Mucosa of descending colon (tissue), 3 donors: ENCODE measurements around the gene RTCA. TPM values are rescaled to one million over a fixed set of nuclear protein-coding genes. Genes with fewer than 3 reads are reported as not detected.

Source experiments
- ATAC-seq: fragments of 200-7000 bp; cut with Tn5 transposase; one replicate; pipeline ENCODE4 v1.9.1; 2020; ENCODE audit warnings: mild to moderate bottlenecking, moderate library complexity
- DNase-seq, 3 donors: peaks; one replicate each; pipeline ENCODE4 v3.0.0-alpha.2; 2020
- H3K36me3 ChIP-seq: fragments of 200-600 bp; one replicate; pipeline ENCODE4 v1.8.0; 2021; ENCODE audit warnings: low read depth, mild to moderate bottlenecking
- H3K4me1 ChIP-seq: fragments of 200-600 bp; one replicate; pipeline ENCODE4 v1.8.0; 2021; ENCODE audit warnings: low read depth, mild to moderate bottlenecking
- H3K4me3 ChIP-seq: fragments of 200-600 bp; one replicate; pipeline ENCODE4 v1.8.0; 2021; ENCODE audit warnings: mild to moderate bottlenecking
- H3K9me3 ChIP-seq: fragments of 200-600 bp; one replicate; pipeline ENCODE4 v1.8.0; 2021; ENCODE audit warnings: mild to moderate bottlenecking
- CTCF ChIP-seq: fragments of 200-600 bp; IDR thresholded peaks from one replicate; pipeline ENCODE4 v1.8.0; 2022; ENCODE audit warnings: antibody characterized with exemption, mild to moderate bottlenecking
- intact Hi-C, 2 donors: fragments of 100-400 bp; cut with DNase I in 1 of 2; cut with micrococcal nuclease in 1 of 2; formaldehyde crosslinking; loops; one replicate each; pipeline versions ENCODE4 v1.11.0 to v1.11.1; 2022; cut with DNase I, micrococcal nuclease
- total RNA-seq, 3 donors: library from RNA; stranded (reverse); fragmentation: NEBNext Ultra II Directional in 2 of 3; extraction: Animal tissue kit (Norgen Biotek cat#: 25700) in 2 of 3; gene quantifications; one replicate each; pipeline versions ENCODE4 v1.2.1 to v1.2.4, GENCODE V29; 2021 to 2023
- donor health status: DM: no; HTN: no; CAD: no; lungs with moderate emphysema.
- donor health status: DM: no; HTN: no; CAD: no.
- donor health status: DM: no; HTN: yes; CAD: no.

Gene RTCA
- total RNA-seq, 3 donors from 2014 or later: 35.0 to 40.1 (median 36.3) TPM

- H3K36me3 ChIP-seq: peaks cover 4% of the 10 kb centered on the region
- no peak for ATAC-seq
- TF ChIP-seq CTCF: no peak
These were observed 28.9 kb upstream of the RTCA start for GRCh38 chr1:100237091-100237490.

GRCh38 chr1:100239961-100240360, 26.1 kb upstream of the RTCA start:
- Histone ChIP-seq H3K9me3 (no peaks in the 10 kb centered on the region), H3K4me1 (no peaks in the 10 kb centered on the region), H3K4me3 (no peak overlapping the region), H3K36me3 (peaks cover 4% of the 10 kb centered on the region)
- intact Hi-C loops: no loop called here
- DNase-seq (no peak), ATAC-seq (no peak)
- TF ChIP-seq CTCF: no peak

More at GRCh38 chr1:100237091-100237490, 28.9 kb upstream of the RTCA start:
- Histone ChIP-seq H3K4me1 (no peaks in the 10 kb centered on the region), H3K9me3 (no peaks in the 10 kb centered on the region), H3K4me3 (no peak overlapping the region)
- no peak for DNase-seq
- intact Hi-C loops: no loop called here

- Histone ChIP-seq H3K4me3 (no peak overlapping the region), H3K4me1 (no peaks in the 10 kb centered on the region), H3K36me3 (peaks cover 4% of the 10 kb centered on the region), H3K9me3 (no peaks in the 10 kb centered on the region)
- intact Hi-C loops: no loop called here
- ATAC-seq (no peak), DNase-seq (no peak)
- TF ChIP-seq CTCF: no peak
These were observed 25.4 kb upstream of the RTCA start for GRCh38 chr1:100240631-100241030.

- peaks cover 7% of the 10 kb centered on the region for H3K4me1 ChIP-seq
- DNase-seq (no peak), ATAC-seq (no peak)
- no peak for TF ChIP-seq CTCF
- no peak overlapping the region for H3K4me3 ChIP-seq
- H3K36me3 ChIP-seq: no peaks in the 10 kb centered on the region
- no peaks in the 10 kb centered on the region for H3K9me3 ChIP-seq
- intact Hi-C loops: no loop called here
These were observed 19.3 kb upstream of the RTCA start for GRCh38 chr1:100246738-100247137.

- no peak for DNase-seq
- Histone ChIP-seq H3K4me3 (peak overlapping the region; percentile 85), H3K9me3 (no peaks in the 10 kb centered on the region), H3K36me3 (no peaks in the 10 kb centered on the region), H3K4me1 (peaks cover 7% of the 10 kb centered on the region)
- intact Hi-C loops: no loop called here
- no peak for TF ChIP-seq CTCF
- peak; percentile 17 for ATAC-seq
These were observed 16.9 kb upstream of the RTCA start for GRCh38 chr1:100249155-100249536.
